Parathyroid adenoma (tissue), 2 donors: ENCODE data around the gene NGDN.

Experiments used
- H2AFZ ChIP-seq: fragments of 300-600 bp; sonication (generic); one replicate; pipeline ENCODE4 v1.7.0; 2017; ENCODE audit warnings: antibody characterized with exemption, mild to moderate bottlenecking
- H3K27ac ChIP-seq: fragments of 300-600 bp; sonication (generic); one replicate; pipeline ENCODE4 v1.7.0; 2017
- H3K27me3 ChIP-seq: fragments of 300-600 bp; sonication (generic); one replicate; pipeline ENCODE4 v1.7.0; 2017; ENCODE audit warnings: low read length; ENCODE audit not compliant: control insufficient read depth, insufficient read depth
- H3K36me3 ChIP-seq: fragments of 300-600 bp; sonication (generic); one replicate; pipeline ENCODE4 v1.7.0; 2017; ENCODE audit warnings: low read length; ENCODE audit not compliant: control insufficient read depth, insufficient read depth
- H3K4me1 ChIP-seq: fragments of 300-600 bp; sonication (generic); one replicate; pipeline ENCODE4 v1.7.0; 2017; ENCODE audit warnings: control low read depth
- H3K4me2 ChIP-seq: fragments of 300-600 bp; sonication (generic); one replicate; pipeline ENCODE4 v1.7.0; 2017; ENCODE audit warnings: low read length
- H3K4me3 ChIP-seq: fragments of 300-600 bp; sonication (generic); one replicate; pipeline ENCODE4 v1.7.0; 2017; ENCODE audit warnings: low read depth, low read length
- H3K79me2 ChIP-seq: fragments of 300-600 bp; sonication (generic); one replicate; pipeline ENCODE4 v1.7.0; 2017; ENCODE audit warnings: control low read depth
- H3K9ac ChIP-seq: fragments of 300-600 bp; sonication (generic); one replicate; pipeline ENCODE4 v1.7.0; 2017; ENCODE audit warnings: mild to moderate bottlenecking
- H3K9me3 ChIP-seq: fragments of 300-600 bp; sonication (generic); one replicate; pipeline ENCODE4 v1.7.0; 2017; ENCODE audit warnings: low read length; ENCODE audit not compliant: control insufficient read depth
- TF ChIP-seq, protein P1 (sequence below): fragments of 300-600 bp; sonication (generic); IDR thresholded peaks from one replicate; pipeline ENCODE4 v1.7.0; 2017; ENCODE audit warnings: antibody characterized with exemption, mild to moderate bottlenecking
- donor health status: primary hyperparathyroidism.

NGDN gene

DNA sequence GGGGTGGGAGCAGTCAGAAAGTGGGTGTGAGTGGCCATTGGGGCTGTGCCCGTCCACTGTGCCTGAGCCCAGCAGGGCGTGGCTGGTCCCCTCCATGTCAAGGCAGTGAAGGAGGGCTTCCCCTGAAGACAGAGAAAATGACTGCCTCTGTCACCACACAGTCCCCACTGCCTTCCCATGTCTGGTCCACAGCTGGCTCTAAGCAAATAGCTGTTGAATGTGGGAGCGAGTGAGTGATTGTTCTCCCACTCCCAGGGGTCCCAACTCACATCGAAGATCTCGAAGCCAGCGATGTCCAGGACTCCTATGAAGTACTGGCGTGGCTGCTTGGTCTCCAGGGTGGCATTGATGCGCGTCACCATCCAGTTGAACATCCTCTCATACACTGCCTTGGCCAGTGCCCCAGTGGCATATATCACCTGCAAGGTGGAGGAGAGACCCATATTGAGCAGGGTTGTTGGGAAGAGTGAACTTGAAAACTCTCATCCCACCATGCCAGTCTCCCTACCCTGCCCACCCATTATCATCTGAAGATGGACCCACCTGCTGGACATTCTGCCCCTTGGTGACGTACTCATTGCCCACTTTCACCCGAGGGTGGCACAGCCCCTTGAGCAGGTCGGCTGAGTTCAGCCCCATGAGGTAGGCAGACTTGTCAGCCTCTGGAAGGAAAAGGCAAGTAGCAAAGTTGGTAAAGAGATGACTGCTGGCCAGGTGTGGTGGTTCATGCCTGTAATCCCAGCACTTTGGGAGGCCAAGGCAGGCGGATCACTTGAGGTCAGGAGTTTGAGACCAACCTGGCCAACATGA, 40.6 kb upstream of the NGDN start:
- Histone ChIP-seq H3K4me1 (no peaks in the 10 kb centered on the region), H3K9ac (no peak overlapping the region), H3K27me3 (no peaks in the 10 kb centered on the region), H3K79me2 (no peaks in the 10 kb centered on the region), H3K4me3 (no peak overlapping the region), H3K36me3 (no peaks in the 10 kb centered on the region), H2AFZ (no peak overlapping the region), H3K9me3 (no peaks in the 10 kb centered on the region), H3K27ac (no peak overlapping the region), H3K4me2 (no peak overlapping the region)
- TF ChIP-seq, protein P1, sequence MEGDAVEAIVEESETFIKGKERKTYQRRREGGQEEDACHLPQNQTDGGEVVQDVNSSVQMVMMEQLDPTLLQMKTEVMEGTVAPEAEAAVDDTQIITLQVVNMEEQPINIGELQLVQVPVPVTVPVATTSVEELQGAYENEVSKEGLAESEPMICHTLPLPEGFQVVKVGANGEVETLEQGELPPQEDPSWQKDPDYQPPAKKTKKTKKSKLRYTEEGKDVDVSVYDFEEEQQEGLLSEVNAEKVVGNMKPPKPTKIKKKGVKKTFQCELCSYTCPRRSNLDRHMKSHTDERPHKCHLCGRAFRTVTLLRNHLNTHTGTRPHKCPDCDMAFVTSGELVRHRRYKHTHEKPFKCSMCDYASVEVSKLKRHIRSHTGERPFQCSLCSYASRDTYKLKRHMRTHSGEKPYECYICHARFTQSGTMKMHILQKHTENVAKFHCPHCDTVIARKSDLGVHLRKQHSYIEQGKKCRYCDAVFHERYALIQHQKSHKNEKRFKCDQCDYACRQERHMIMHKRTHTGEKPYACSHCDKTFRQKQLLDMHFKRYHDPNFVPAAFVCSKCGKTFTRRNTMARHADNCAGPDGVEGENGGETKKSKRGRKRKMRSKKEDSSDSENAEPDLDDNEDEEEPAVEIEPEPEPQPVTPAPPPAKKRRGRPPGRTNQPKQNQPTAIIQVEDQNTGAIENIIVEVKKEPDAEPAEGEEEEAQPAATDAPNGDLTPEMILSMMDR, result no peak

DNA sequence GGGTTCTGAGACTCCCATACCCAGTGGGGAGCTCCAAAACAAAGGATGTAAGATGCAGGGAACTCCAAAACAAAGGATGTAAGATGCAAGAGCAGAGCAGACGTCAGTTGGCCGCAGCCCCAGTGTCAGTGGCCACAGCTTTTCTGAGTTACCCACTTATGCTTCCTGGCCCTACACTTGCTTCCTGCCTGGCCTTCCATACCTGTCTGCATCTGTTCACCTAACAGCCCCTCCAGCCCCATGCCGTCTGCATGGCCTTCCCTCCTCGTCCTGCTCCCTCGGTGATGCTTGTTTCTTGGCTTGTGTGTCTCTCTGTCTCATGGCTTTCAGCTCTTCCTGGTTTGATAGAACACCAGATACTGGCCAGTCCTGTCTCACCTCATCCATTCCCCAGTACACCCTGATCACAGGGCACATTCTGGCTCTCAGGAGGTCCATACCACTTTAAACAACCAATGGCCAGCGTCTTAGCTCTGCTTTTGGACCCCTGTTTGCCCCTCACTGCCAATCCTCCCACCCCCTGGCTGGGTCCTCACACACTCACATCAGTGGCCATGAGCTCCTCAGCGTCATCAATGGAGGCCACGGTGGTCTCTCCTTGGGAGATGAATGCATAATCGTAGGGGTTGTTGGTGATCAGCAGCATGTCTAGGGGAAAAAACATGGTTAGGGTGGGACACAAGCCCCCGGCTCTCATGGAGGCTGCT, 39.3 kb upstream of the NGDN start:
- no peak overlapping the region for H3K9ac ChIP-seq
- no peak overlapping the region for H3K4me3 ChIP-seq

DNA sequence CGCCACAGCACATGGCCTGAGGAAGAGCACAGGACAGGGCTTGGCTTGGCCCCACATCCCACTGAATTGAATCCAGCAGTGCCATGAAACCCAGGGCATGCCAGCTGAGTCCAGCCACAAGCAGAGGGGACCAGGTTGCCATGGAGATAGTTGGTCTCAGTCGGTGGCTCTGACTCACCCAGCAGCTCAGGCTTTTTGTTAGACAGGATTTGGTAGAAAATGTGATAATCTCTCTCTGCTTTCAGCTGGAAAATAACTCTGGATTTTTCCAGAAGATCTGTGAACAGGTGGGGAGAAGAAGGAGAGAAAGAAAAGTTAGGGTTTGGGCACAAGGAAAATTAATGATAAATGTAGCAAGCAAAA, 38.8 kb upstream of the NGDN start:
- Histone ChIP-seq H3K4me1 (no peaks in the 10 kb centered on the region), H3K27ac (no peak overlapping the region), H3K4me2 (no peak overlapping the region), H3K9ac (no peak overlapping the region), H3K4me3 (no peak overlapping the region), H3K9me3 (no peaks in the 10 kb centered on the region), H3K27me3 (no peaks in the 10 kb centered on the region), H3K36me3 (no peaks in the 10 kb centered on the region), H2AFZ (no peak overlapping the region), H3K79me2 (no peaks in the 10 kb centered on the region)
- TF ChIP-seq, protein P1, result no peak

More for the DNA sequence above, 39.3 kb upstream of the NGDN start:
- no peak overlapping the region for H2AFZ ChIP-seq
- no peaks in the 10 kb centered on the region for H3K79me2 ChIP-seq
- TF ChIP-seq, protein P1, result no peak
- no peaks in the 10 kb centered on the region for H3K4me1 ChIP-seq
- no peaks in the 10 kb centered on the region for H3K27me3 ChIP-seq
- no peak overlapping the region for H3K4me2 ChIP-seq
- no peak overlapping the region for H3K27ac ChIP-seq
- H3K9me3 ChIP-seq, result no peaks in the 10 kb centered on the region
- no peaks in the 10 kb centered on the region for H3K36me3 ChIP-seq

DNA sequence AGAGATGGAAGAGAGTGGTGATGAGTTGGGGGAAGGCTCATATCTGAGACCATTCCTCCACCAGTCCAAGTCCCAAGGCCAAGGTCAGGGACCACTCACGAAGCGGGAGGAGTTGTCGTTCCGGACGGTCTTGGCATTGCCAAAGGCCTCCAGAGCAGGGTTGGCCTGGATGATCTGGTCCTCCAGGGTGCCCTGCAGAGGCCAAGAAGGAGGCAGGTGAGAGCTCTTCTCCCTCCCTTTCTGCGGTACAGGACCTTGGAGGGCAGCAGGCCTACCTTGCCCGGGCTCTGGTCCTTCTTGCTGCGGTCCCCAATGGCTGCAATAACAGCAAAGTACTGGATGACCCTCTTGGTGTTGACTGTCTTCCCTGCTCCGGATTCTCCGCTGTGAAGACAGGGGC, 38.0 kb upstream of the NGDN start:
- Histone ChIP-seq H3K9me3 (no peaks in the 10 kb centered on the region), H3K9ac (no peak overlapping the region), H3K4me3 (no peak overlapping the region), H3K27ac (no peak overlapping the region), H3K36me3 (no peaks in the 10 kb centered on the region), H3K4me2 (no peak overlapping the region), H3K27me3 (no peaks in the 10 kb centered on the region), H2AFZ (no peak overlapping the region), H3K4me1 (peaks cover 6% of the 10 kb centered on the region), H3K79me2 (no peaks in the 10 kb centered on the region)
- TF ChIP-seq, protein P1, result no peak
